GM18505 (cell line): Measurements from ENCODE around the gene OLFML2B.

Experiments
- ATAC-seq: cut with Tn5 transposase; IDR thresholded peaks from one replicate; pipeline ENCODE4 v1.9.1; 2021; ENCODE audit not compliant: unreplicated experiment
- POLR2A ChIP-seq: IDR thresholded peaks from 4 replicates; pipeline ENCODE4 v1.6.1; 2011; ENCODE audit warnings: borderline replicate concordance; ENCODE audit not compliant: insufficient read depth, insufficient read length; ENCODE audit errors: extremely low read depth

OLFML2B gene

DNA sequence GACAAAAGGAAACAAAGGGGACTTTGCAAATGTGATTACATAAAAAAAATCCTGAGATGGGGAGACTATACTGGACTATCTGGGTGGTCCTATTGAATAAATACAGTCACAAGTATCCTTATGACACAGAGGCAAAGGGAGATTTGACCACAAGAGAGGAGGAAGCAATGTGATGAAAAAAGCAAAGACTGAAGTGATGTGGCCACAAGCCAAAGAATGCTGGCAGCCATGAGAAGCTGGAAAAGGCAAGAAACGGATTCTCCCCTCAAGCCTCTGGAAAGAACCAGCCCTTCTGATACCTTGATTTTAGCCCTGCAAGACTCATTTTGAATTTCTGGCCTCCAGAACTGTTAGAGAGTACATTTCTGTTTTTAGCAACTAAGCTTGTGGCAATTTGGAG is 36.4 kb downstream of the OLFML2B start:
- ATAC-seq, result no peak
- TF ChIP-seq POLR2A, result no peak

DNA sequence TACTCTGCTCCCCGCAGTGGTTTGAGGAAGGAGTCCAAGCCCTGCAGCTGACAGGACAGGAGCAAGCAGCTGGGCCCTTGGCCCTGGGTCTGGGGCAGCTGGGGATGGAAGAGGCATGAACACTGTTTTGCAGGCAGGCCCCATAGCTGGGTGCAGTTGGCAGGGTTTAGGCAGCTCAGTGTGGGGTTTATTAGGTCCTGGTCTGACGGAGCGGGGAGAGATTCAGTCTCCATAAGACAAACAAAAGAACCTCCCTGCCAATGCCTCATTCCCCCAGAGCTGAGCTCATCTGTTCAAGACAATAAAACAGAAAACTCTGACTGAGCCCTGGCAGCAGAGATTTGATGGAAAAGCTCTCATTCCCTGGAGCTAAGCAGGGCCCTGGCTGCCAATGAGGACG is 37.3 kb downstream of the OLFML2B start:
- no peak for ATAC-seq
- no peak for TF ChIP-seq POLR2A

DNA sequence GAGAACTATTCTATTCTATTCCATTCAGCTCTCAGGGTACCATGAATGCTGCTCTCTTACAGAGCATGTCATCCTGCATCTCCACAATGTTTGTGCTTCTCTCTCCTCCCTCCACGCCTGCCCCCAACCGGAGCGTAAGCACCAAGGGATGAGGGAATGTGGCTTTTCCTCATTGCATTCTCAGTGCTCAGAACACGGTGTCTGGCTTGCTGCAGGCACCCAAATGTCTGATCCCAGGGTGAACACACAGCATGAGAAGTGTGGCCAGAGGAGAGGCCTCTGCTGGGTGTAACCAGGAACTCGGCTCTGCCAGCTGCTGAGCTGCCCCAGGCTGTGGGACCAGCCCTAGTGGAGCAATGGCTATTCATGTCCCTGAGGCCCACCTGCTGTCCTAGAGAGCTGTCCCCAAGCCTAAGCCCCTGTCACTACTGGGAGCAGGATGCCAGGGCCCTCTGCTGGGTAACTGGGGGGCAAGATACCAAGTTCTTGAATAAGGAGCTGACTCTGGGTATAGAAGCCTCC is 38.3 kb downstream of the OLFML2B start:
- TF ChIP-seq POLR2A, result no peak
- no peak for ATAC-seq

DNA sequence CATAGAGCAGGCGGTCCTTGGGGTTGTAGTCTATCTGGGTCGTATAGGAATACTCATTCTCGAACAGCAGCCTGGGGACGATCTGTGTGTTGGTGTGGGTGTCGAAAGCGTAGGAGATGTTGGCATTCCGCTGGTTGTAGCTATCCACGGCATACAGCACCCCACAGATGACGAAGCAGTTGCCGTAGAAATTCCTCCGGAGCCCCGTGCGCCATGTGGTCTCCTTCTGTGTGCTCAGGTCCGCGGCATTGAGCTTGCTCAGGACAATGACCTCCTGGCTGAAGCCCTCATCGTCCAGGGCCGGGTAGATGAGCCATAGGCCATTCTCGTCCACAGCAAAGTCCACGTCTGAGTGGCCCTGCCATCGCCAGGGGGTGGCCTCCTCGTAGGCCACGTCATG is 39.9 kb downstream of the OLFML2B start:
- TF ChIP-seq POLR2A, result no peak
- ATAC-seq, result no peak

DNA sequence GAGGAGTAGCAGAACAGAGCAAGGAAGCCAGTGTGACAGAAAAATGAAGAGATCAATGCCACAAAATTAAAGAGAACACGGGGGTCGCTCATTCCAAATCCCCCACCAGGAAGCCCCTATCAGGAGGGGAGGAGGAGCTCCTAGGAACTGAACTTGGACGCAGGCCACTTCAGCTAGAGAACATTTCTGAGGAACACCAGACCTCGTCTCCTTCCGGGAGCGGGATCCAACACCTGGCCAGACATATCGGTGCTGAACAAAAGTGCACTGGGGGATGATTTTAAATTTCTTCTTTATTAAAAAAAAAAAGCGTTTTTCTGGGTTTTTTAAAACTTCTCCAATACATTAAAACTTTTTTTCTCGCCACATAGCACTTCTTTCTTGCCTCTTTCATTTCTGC is 40.8 kb downstream of the OLFML2B start:
- no peak for ATAC-seq
- no peak for TF ChIP-seq POLR2A

DNA sequence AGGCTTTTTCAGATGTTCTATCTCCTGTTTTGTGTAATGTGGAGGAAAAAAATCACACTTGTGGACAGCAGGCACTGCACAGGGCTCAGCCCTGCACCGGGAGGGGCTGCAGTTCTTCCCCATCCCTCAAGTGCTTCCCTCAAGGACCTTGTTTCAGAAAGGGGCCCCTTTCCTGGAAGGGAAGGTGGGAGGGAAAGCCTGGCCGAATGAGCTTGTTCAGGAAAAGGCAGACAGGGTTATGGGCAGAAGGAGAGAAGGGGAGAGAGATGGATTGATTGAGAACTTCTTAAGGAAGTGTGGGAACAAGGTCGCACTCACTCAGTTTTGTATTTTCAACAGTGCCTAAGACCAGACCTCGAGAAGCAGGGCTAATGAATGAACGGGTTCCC is 41.2 kb downstream of the OLFML2B start:
- ATAC-seq, result no peak
- no peak for TF ChIP-seq POLR2A

DNA sequence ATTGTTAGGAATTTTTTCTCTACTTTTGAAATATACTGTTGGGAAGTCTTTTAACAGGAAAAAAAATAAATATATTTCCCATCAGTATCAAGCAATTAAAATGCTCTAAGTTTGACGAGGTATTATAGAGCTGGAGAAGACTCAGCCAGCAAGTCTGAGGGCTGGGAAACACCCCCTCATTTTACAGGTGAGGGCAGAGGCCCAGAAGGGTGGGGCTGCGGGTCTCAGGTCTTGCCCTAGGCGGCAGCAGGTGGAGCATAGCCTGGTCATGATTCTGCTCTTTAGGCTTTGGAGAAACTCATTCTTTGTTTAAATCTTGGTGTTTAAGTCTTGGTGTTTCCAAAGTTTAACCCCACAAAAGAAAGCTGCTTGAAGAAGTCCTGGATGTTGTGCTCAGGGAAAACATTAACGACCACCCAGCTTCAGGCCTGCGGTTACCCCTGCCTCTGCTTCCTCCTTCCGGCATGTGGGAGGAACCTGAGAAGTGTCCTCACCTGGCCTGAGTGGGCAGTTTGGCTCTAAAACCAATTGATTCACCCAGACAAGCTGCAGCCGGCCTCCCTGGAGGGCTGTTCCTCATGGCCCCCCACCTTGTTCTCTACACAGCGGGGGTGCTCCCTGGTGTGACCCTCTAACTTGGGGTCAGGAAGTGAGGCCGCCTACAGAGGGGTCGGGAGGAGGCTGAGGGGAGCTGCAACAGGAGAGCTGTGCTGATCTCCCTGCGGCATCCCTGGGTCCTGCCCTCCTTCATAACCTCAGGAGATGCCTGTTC is 41.7 kb downstream of the OLFML2B start:
- ATAC-seq, result no peak
- no peak for TF ChIP-seq POLR2A

DNA sequence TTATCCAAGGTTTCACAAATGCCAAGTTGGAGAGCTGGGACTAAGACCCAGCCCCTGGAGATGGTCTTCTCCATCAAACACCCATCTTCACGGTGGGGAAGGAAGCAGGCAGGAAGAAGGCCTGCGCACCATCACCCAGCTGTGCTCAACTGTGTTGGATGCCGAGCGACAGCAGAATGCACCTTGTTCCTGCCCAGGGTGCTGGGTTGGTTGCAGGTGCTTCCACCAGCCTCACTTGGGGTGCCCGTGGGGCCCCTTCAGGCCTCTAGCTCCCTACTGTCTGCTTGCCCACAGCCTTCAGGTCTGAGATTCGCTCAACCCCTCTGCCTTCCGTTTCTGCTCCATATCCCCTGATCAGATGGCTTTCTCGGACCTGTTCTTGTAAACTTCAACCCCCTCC is 42.5 kb downstream of the OLFML2B start:
- no peak for ATAC-seq

DNA sequence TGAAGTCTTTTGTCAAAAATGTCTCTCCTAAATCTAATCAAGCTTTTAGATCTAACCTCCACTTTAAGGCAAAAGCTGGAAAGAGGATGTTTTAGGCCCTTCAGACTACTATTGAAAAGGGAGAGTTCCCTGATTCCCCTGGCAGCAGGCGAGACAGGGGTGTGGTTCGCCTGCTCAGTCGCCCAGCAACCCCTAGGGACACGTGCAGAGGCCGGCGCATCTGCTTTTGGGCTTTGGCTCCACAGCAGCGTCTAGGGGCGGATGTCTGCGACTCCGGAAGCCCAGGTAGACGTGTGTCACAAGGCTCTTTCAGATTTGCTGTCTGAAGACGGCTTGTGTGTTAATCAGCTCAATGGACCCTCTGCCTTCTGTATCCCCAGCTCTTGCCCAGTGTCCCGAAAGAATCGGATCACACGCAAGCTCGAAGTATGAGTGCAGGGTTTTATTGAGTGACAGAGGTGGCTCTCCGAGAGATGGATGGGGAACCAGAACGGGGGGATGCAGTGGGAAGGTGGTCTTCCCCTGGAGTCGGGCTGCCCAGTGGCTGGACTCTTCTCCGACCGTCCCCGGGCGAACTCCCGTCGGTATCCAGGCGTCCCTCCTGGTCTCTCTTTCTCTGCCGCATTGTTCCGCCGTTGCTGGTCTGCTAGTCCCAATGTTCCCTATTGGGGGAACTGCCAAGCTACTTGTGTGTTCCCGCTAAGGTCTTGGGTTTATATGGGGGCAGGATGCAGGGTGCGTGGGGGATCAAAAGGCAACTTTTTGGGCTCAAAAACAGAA is 45.5 kb downstream of the OLFML2B start:
- no peak for ATAC-seq
- TF ChIP-seq POLR2A, result no peak

More for the DNA sequence above, 42.5 kb downstream of the OLFML2B start:
- TF ChIP-seq POLR2A, result no peak

DNA sequence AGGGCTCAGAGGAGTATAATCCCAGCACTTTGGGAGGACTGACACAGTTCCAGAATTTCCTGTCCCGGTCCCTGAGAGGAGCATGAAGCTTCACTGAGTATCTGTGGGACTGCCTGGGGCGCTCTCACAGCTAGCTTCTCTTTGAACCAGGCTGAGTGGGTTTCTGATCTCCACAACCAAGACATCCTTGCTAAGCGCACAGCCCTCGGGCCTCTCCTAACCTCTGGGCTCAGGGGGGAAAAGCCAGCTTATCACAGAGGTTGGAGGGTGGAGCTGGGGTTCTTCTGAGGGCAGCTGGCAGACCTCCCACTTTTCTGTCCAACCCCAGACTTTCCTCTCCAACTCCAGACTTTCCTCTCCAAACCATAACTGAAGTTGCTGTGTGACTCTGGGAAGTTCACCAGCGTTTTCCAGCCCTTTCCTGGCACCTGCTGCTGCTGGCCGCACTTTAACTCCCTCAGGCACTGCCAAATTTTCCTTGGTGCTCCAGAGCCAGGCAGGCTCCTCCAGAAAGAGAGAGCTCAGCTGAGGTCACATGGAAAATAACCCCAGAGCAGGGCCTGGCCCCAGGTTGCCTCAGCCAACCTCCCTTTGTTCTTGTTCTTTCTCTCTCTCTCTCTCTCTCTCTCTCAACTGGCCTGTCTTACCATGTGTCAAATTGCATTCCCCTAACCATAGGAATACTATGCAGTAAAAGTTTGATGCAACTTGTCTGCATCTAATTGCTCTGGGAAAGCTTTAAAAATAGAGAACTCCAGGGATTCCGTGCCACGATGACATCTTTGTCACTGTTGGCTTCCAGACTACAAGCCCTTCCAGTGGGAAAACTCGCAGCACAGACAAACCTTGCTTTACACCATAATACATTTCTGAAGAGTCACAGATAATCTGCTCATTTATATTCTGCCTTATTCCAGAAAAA is 49.5 kb downstream of the OLFML2B start:
- no peak for ATAC-seq
- TF ChIP-seq POLR2A, result no peak

DNA sequence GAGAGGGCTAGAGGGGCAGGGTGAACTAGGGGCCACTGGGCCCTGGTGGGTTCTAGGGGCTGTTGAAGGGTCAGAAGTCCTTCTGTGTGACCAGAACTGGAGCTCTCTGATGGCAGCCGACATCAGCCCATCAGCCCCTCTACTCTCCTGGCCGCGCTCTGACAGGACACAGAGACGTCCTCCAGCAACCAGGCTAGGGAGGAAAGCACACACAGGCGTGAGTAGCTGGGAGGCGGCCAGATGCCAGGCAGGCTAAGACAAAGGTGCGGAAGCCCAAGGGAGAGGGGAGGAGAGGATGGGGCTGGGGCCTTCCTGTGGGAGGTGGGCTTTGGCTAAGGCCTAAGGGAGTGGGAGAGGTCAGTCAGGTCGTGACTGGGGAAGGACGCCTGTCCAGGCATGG is 50.8 kb downstream of the OLFML2B start:
- ATAC-seq, result no peak
- TF ChIP-seq POLR2A, result no peak

DNA sequence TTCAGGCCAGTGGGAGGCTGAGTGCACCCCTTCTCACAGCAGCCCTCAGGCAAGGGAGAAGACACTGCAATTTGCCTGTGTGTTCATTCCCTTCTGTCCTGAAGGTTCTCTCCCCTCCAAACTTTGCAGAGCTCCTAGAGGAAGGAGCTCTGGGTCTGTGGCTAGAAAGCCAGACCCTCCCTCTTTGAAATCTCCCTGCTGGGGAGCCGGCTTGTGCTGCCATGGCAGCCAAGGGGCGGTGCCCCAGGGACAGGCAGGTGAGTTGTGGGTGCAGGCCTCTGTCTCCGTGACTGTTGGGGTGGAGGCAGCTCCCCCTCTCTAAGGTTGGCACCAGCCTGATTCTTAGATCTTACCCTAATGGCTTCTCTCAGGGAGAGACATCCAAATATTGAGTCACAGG is 53.0 kb downstream of the OLFML2B start:
- no peak for ATAC-seq
- TF ChIP-seq POLR2A, result no peak

DNA sequence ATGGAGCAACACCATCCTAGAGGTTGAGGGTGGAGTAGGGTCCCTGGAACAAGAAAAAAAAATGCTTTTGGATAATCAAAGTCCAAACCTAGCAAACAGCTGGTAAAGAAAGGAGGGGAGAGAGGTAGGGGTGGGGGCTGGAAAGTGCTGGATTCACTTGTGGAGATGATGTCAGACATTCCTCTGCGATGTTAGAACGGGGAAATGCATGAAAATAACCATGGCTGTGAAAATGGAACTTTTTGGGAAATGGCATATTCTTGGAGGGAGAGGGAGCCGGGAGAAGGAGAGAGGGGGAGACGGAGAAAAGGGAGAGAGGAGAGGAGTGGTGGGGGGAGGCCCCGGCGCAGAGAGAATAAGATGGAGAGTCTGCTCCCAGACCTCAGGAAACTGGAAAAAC is 53.6 kb downstream of the OLFML2B start:
- ATAC-seq, result no peak
- no peak for TF ChIP-seq POLR2A
